Measurements from ENCODE around the gene FER1L5.
A peak's percentile ranks its signal among the peaks of the same experiment; 100 is the strongest.

FER1L5 gene

DNA sequence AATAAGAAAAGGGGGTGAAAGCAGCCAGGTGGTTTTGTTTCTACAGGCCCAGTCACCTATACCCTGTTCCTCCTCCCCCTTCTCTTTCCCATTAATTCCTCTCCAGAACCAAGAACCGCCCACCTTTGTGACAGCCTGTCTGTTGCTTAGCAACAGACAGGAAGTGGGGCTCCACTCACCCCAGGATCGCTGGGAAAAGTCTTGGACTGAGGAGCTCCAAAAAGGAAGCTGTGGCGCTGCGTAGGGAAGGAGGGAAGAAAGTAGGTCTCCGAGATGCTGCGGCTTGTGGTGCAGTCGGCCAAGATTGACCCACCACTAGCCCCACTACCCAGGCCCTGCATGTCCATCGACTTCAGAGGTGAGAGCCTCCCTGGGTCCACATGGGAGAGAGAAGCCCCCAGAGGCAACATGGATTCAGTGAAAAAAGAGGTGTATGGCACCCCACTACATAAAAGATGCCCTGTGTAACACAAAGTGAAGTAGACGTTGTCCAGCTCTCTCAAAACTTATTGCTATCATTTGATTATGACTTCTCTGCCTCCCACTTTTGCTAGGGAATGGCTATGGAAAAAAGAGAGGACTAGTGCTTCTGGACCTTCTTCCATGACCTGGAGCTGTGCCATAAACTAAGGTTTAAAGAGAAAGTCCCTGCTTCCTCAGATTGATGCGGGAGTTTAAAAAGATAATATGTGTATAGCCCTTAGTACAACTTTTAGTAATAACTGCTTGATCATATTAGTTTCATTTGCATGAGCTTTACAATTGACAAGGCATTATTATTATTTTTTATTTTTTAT is at the start of gene FER1L5:
Gene FER1L5 (plus strand): TSS at position 201 of the 797 bp plus-strand sequence. CDS start 73 bp downstream, at position 274.
- DNase-seq = peak; percentile 87

GRCh38 chr2:96594282-96594681 is 48.3 kb upstream of the FER1L5 start:
- DNase-seq = no peak

DNA sequence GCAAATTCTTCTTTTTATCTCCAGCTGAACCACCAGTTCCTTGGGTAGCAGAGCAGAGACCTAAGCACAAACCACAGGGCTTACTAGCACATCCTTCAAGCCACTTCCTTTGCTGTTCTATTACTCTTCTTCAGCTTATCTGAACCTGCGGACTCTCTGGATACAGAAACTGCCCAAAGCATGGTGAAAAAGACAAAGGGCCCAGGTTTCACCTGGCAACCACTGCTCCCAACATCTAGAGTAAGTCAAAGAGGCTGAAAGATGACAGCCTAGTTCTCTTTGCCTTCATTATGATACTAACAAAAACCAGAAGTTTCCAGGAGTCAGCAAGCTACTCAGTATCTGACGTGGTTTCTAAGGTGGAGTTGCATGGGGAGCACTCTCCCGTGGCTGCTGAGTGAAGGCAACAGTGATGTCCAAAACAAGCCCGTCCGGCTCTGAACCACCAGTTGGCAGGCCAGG is 47.8 kb upstream of the FER1L5 start:
- no peak for DNase-seq

GRCh38 chr2:96596596-96596995 is 46.0 kb upstream of the FER1L5 start:
- no peak for DNase-seq

GRCh38 chr2:96599941-96600340 is 42.6 kb upstream of the FER1L5 start:
- no peak for DNase-seq

DNA sequence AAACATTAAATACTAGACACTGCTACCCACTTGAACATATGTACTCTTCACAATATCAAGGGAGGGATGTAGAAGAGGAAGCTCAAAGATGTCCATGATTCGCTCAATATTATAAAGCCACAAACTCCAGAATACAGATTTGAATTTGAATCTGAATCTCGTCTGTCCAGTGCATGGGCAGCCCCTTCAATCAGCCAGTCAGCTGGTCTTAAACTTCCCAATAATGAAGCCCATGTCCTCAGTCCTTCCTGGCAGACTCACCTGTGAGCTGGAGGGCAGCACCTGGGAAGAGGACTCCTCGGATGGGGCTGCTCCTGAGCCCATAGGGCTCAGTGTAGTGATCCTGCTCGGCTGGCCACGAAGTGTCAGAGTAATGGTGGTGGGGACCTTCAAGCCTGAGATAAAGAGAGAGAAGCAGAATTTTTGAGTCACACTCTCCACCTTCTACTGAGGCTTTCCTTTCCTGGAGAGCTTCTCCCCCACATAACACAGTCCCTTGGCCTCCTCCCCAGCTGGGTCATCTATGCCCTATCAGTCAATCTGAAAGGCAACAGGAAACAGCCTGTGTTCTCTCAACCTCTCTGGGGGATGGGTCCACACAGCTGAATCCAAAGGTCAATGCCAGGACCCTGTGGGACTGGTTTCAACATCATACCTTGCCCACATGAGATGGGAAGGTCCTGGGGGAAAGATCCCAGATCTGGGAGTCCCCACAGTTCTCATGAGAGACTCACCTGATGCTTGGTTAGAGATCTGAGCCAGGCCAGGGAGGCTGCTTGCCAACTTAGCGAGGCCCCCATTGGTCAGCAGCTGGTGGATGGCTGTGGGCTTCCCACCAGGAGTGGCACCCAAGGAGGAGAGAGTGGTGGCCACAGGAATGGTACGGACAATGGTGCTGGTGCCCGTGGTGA is 40.9 kb upstream of the FER1L5 start:
- DNase-seq = no peak

GRCh38 chr2:96602330-96602823 is 40.2 kb upstream of the FER1L5 start:
- peak; percentile 1 for DNase-seq

GRCh38 chr2:96604104-96604503 is 38.5 kb upstream of the FER1L5 start:
- no peak for DNase-seq

DNA sequence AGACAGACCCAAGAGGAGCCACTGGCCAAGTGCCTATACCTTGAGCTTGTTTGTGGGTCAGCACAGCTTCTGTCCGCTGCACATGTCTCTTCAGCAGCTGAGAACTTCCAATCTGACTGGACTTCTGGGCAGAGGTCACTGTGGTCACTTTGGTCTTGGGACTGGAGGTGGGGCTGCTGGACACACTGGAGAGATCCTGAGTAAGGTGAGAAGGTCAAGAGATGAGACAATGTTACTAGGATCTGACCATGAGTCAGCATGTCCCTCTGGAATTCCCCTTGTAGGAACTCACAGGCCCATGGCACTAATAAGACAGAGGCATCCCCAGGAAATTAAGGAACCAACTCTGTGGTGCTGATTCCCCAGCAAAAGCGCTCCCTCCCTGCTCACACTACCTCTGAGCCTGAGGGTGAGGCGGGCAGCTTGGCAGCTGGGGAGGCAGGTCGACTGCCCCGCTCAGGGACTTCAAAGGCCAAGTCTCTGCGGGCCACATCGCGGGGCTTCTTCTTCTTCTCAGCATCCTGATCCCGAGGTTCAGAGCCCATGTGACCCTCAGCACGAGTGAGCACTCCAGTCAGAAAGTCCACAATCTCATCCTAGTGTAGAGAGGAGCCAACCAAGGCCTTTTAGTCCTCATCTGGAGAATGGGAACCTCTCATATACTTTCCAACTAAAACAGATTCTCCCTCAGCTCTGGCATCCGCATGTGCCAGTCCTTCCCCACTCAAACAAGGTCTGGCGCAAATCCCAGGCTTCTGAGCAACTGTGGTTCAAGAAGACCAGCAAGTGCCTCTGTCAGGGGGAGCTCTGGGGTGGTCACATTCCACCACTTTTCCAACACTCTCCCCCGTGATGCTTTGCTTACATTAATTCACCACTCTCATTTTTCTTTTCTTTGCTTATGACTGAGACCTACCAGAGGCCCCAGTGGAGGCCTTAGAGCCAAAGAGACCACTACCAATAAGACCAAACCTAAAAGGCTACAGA is 33.8 kb upstream of the FER1L5 start:
- DNase-seq = no peak

- DNase-seq = no peak
Measured at GRCh38 chr2:96616128-96616527, 26.4 kb upstream of the FER1L5 start.

DNA sequence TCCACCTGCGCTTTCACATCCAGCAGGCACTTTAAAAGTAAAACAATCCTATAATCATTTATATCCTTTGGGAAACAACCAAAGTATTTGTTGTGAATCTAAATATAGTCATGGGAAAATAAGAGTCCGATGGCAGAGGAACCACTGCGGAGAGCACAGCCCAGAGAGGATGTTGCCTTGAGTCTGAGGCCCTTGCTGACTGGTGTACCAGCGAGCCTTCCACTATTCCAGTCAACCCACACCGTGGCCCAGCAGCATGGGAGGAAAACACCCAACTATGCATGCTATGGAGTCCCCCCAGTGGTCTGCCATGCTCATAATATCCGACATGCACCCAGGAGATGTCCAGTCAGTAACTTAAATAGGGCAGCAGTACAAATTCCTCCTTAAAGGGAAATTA is 26.0 kb upstream of the FER1L5 start:
- no peak for DNase-seq

- DNase-seq = no peak
Measured at GRCh38 chr2:96617012-96617411, 25.6 kb upstream of the FER1L5 start.

GRCh38 chr2:96618596-96619283 is 23.8 kb upstream of the FER1L5 start:
- no peak for DNase-seq

GRCh38 chr2:96622544-96622943 is 20.0 kb upstream of the FER1L5 start:
- no peak for DNase-seq

DNA sequence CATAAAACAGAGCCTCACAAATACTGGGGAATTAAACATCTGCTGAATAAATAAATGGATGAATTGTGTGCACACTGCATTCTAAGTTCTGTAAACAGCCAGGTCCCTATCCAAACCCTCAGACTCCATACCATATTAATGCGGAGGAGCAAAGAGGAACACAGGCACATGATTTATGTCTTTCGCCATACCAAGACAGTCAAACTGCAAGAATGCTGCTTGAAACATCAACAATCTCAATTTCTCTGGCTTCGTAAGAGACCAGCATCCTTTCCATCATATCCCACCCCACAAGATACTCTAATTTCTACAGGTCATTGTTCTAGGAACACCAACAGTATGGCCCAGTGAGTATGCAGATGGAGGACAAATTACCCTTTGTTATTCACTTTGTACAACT is 19.4 kb upstream of the FER1L5 start:
- no peak for DNase-seq

GRCh38 chr2:96625571-96626552 is 16.7 kb upstream of the FER1L5 start:
- DNase-seq = no peak

DNA sequence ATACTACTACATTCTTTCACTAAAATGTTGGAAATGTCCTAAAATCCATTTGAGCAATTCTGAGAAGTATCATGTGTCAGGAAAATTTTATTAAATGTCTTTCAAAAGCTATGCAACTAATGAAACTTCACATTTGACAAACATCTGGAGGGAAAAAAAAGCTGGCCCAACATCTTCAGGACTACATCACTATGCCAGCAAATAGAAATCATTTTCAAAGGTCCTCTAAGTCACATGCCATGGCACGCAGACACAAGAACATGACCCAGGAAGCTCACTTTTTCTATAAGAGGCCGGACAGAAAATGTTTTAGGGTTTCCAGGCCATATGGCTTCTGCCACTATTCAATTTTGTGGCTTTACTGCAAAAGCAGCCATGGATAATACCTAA is 16.0 kb upstream of the FER1L5 start:
- no peak for DNase-seq

DNA sequence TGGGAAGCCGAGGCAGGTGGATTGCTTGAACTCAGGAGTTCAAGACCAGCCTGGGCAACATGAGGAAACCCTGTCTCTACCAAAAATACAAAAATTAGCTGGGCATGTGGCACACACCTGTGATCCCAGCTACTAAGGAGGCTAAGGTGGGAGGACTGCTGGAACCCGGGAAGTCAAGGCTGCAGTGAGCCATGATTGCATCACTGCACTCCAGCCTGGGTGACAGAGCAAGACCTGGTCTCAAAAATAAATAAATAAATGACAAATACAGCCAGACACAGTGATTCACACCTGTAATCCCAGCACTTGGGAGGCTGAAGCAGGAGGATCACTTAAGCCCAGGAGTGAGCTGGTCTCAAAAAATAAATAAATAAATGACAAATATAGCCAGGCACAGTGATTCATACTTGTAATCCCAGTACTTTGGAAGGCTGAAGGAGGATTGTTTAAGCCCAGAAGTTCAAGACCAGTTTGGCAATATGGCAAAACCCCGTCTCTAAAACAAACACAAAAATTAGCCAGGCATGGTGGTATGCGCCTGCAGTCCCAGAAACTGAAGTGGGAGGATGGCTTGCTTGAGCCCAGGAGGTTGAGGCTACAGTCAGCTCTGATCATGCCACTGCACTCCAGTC is 10.6 kb upstream of the FER1L5 start:
- no peak for DNase-seq

- no peak for DNase-seq
Measured at GRCh38 chr2:96633641-96634040, 8.9 kb upstream of the FER1L5 start.

DNA sequence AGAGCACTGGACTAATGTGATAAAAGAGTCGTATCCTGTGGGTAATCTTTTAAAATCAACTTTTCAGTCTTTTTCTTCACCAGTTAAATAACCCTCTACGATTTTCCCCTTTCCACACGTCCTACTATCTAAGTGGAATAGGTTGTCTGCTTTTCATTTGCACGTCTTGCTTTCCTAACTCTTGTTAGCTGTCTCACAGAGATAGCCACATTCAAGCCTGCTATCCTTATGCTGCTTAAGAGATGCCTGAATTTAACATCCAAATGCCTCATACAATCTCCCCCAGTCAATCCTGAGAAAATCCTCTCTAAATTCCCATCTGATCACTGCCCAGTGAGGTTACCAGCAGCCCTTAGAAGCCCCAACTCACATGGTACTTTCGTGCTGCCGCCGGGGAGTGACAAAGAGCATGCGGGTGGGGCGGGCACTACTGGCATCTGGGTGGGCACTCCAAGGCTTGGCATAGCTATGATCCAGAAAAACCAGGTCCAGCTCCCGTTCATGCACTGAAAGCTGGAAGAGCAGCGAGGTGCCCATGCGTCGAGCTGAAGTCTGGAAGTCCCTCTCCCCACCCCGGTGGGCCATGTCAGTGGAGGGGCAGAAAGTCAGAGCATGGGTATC is 5.9 kb upstream of the FER1L5 start:
- DNase-seq = no peak

Data from NCI-H69 (cell line).